ENCODE results near the gene PCCA. TPM values are rescaled to one million over a fixed set of nuclear protein-coding genes. Genes with fewer than 3 reads are reported as not detected.
"Not testable (repeated sequence)": the region's sequence is repeated elsewhere in the genome, so short reads cannot be mapped to it uniquely, and the experiment has no call there.

Gene PCCA
- total RNA-seq, 4 donors from 2014 or later: 46.9 to 66.0 (median 49.4) TPM

GRCh38 chr13:100069278-100069677 lies 19.6 kb upstream of the PCCA start:
- no peaks in the 10 kb centered on the region for H3K9me3 ChIP-seq
- no peak for TF ChIP-seq POLR2A (IDR thresholded peaks at IDR 0.05)
- TF ChIP-seq CTCF (IDR thresholded peaks at IDR 0.05): no peak
- no peak overlapping the region for H3K4me3 ChIP-seq
- no peaks in the 10 kb centered on the region for H3K27me3 ChIP-seq
- DNase-seq: no peak
- no peaks in the 10 kb centered on the region for H3K36me3 ChIP-seq
- H3K27ac ChIP-seq: no peak overlapping the region
- H3K4me1 ChIP-seq: no peaks in the 10 kb centered on the region

GRCh38 chr13:100075700-100076587 lies 12.9 kb upstream of the PCCA start:
- H3K4me1 ChIP-seq: no peaks in the 10 kb centered on the region

GRCh38 chr13:100079003-100079402 lies 9.9 kb upstream of the PCCA start:
- not testable (repeated sequence) for H3K27me3 ChIP-seq, DNase-seq, H3K4me3 ChIP-seq, H3K36me3 ChIP-seq, H3K27ac ChIP-seq, H3K4me1 ChIP-seq, H3K9me3 ChIP-seq

More at GRCh38 chr13:100075700-100076587, 12.9 kb upstream of the PCCA start:
- no peak for DNase-seq
- TF ChIP-seq POLR2A (IDR thresholded peaks at IDR 0.05): no peak
- TF ChIP-seq CTCF (IDR thresholded peaks at IDR 0.05): no peak
- no peaks in the 10 kb centered on the region for H3K9me3 ChIP-seq
- no peak overlapping the region for H3K4me3 ChIP-seq
- H3K36me3 ChIP-seq: no peaks in the 10 kb centered on the region
- H3K27ac ChIP-seq: no peak overlapping the region
- no peaks in the 10 kb centered on the region for H3K27me3 ChIP-seq

GRCh38 chr13:100083401-100083800 lies 5.5 kb upstream of the PCCA start:
- H3K4me1 ChIP-seq, H3K9me3 ChIP-seq, H3K4me3 ChIP-seq, H3K27me3 ChIP-seq, DNase-seq, H3K36me3 ChIP-seq, H3K27ac ChIP-seq: not testable (repeated sequence)

- no peak for DNase-seq
- no peaks in the 10 kb centered on the region for H3K9me3 ChIP-seq
- H3K27ac ChIP-seq: peak overlapping the region in 3 of 4 donors; percentile 69 to 79 (median 75)
- H3K4me1 ChIP-seq: peaks cover 0 to 16% (median 3%) of the 10 kb centered on the region in 4 donors
- no peaks in the 10 kb centered on the region for H3K27me3 ChIP-seq
- H3K36me3 ChIP-seq: no peaks in the 10 kb centered on the region
- TF ChIP-seq POLR2A (IDR thresholded peaks at IDR 0.05) (no peak), CTCF (IDR thresholded peaks at IDR 0.05) (no peak)
- peak overlapping the region; percentile 86 to 92 (median 88) for H3K4me3 ChIP-seq
Measured at GRCh38 chr13:100088273-100088643, 635 bp upstream of the PCCA start.

GRCh38 chr13:100089465-100090032 lies 656 bp downstream of the PCCA start:
- DNase-seq: peak in 1 of 3 donors; percentile 23
- TF ChIP-seq CTCF (IDR thresholded peaks at IDR 0.05) (no peak), POLR2A (IDR thresholded peaks at IDR 0.05) (no peak)
- H3K27ac ChIP-seq: peak overlapping the region; percentile 51 to 79 (median 72)
- peaks cover 0 to 16% (median 3%) of the 10 kb centered on the region in 4 donors for H3K4me1 ChIP-seq
- no peaks in the 10 kb centered on the region for H3K9me3 ChIP-seq
- H3K36me3 ChIP-seq: no peaks in the 10 kb centered on the region
- H3K27me3 ChIP-seq: no peaks in the 10 kb centered on the region
- peak overlapping the region; percentile 86 to 92 (median 88) for H3K4me3 ChIP-seq

Measured in Peyer's patch (tissue), 4 donors.